ENCODE measurements around the gene SUSD4. TPM values are rescaled to one million over a fixed set of nuclear protein-coding genes. Genes with fewer than 3 reads are reported as not detected.

Gene SUSD4
- total RNA-seq, 1 experiment from 2014 or later, result 3.5 TPM

GRCh38 chr1:223221686-223222085 lies 142.3 kb downstream of the SUSD4 start:
- Histone ChIP-seq H2AK5ac (ENCODE audit: insufficient read length, low read length) (no peak overlapping the region), H3K4me1 (ENCODE audit: insufficient read depth, low read length) (no peaks in the 10 kb centered on the region), H2AFZ (ENCODE audit: low read length) (no peak overlapping the region), H3K14ac (ENCODE audit: insufficient read depth, low read length) (no peak overlapping the region; the same call in 1 of the 2 replicates), H3K79me1 (ENCODE audit: insufficient read depth, low read depth, low read length, poor library complexity, severe bottlenecking) (no peaks in the 10 kb centered on the region), H2BK120ac (ENCODE audit: low read depth, low read length, poor library complexity, severe bottlenecking) (no peak overlapping the region), H4K5ac (ENCODE audit: insufficient read length, low read depth, low read length) (no peak overlapping the region), H2BK15ac (ENCODE audit: low read depth, low read length) (no peak overlapping the region), H3K9ac (ENCODE audit: extremely low read depth, insufficient read length, low read length) (no peak overlapping the region), H3K4ac (ENCODE audit: low read depth, low read length) (no peak overlapping the region), H3K18ac (ENCODE audit: insufficient read length, low read depth, low read length) (no peak overlapping the region), H3K27ac (ENCODE audit: insufficient read length, low read depth, low read length) (no peak overlapping the region), H4K20me1 (ENCODE audit: control insufficient read depth, insufficient read depth, insufficient read length) (no peaks in the 10 kb centered on the region), H2BK5ac (ENCODE audit: insufficient read length, low read length) (no peak overlapping the region), H3K4me2 (ENCODE audit: insufficient read depth, insufficient read length, low read length) (no peak overlapping the region), H2BK20ac (ENCODE audit: low read depth, low read length, poor library complexity, severe bottlenecking) (no peak overlapping the region), H3K79me2 (ENCODE audit: insufficient read depth, low read length) (no peaks in the 10 kb centered on the region), H3K23ac (ENCODE audit: insufficient read length, low read depth, low read length) (no peak overlapping the region), H3K56ac (ENCODE audit: insufficient read length, low read depth, low read length) (no peak overlapping the region), H4K8ac (replicated peaks; ENCODE audit: insufficient read length, low read depth, low read length) (no peak overlapping the region), H3T11ph (ENCODE audit: low read length) (no peak overlapping the region), H3K9me3 (ENCODE audit: control insufficient read depth, low read depth, low read length) (peaks cover 11% of the 10 kb centered on the region), H4K91ac (ENCODE audit: insufficient read length, low read depth, low read length) (no peak overlapping the region), H3K23me2 (ENCODE audit: insufficient read length, low read depth, low read length, poor library complexity, severe bottlenecking) (no peaks in the 10 kb centered on the region), H3K27me3 (ENCODE audit: insufficient read depth, low read length) (no peaks in the 10 kb centered on the region), H2BK12ac (ENCODE audit: insufficient read length, low read depth, low read length) (no peak overlapping the region)
- peak; percentile 10 for DNase-seq
- no peak for TF ChIP-seq CTCF (conservative IDR thresholded peaks at IDR 0.05)
- peaks cover 17 to 19% of the 10 kb centered on the region in 2 experiments for H3K9me3 Mint-ChIP-seq
- H3K27ac Mint-ChIP-seq, result no peak overlapping the region
- H3K36me3 Mint-ChIP-seq (ENCODE audit: insufficient read depth in 1 of 3, low read depth in 3 of 3), result peaks cover 4 to 13% (median 11%) of the 10 kb centered on the region in 3 experiments
- no peaks in the 10 kb centered on the region for H3K4me1 Mint-ChIP-seq
- WGBS (ENCODE audit: extremely low coverage, insufficient read length, low lambda C conversion rate), result no CpG with 5 or more reads among the region's 8 CpGs
- H3K27me3 Mint-ChIP-seq (ENCODE audit: low read depth), result peaks cover 17% of the 10 kb centered on the region
- H3K4me3 Mint-ChIP-seq, result no peak overlapping the region
